CD1c-positive myeloid dendritic cell (primary cell): ENCODE results near the gene ARHGAP21.
"Not testable (repeated sequence)": the region's sequence is repeated elsewhere in the genome, so short reads cannot be mapped to it uniquely, and the experiment has no call there.

Experiments used
- DNase-seq: peaks from one replicate; pipeline ENCODE4 v3.0.0-alpha.2; 2016; ENCODE audit errors: extremely low spot score

The ARHGAP21 gene

GRCh38 chr10:24642921-24643678 is 80.6 kb downstream of the ARHGAP21 start:
- DNase-seq: peak; percentile 61

GRCh38 chr10:24639124-24639523 is 84.6 kb downstream of the ARHGAP21 start:
- no peak for DNase-seq

- no peak for DNase-seq
Observed at GRCh38 chr10:24625778-24626177, 97.9 kb downstream of the ARHGAP21 start.

- no peak for DNase-seq
Observed at GRCh38 chr10:24623383-24623782, 100.3 kb downstream of the ARHGAP21 start.

- no peak for DNase-seq
Observed at GRCh38 chr10:24622781-24623301, 100.8 kb downstream of the ARHGAP21 start.

GRCh38 chr10:24621035-24621795 is 102.5 kb downstream of the ARHGAP21 start:
- DNase-seq: not testable (repeated sequence)

- not testable (repeated sequence) for DNase-seq
Observed at GRCh38 chr10:24619994-24620310, 103.7 kb downstream of the ARHGAP21 start.

- not testable (repeated sequence) for DNase-seq
Observed at GRCh38 chr10:24619291-24619993, 104.2 kb downstream of the ARHGAP21 start.

- DNase-seq: no peak
Observed at GRCh38 chr10:24618401-24618800, 105.3 kb downstream of the ARHGAP21 start.

- peak; percentile 57 for DNase-seq
Observed at GRCh38 chr10:24617771-24618396, 105.8 kb downstream of the ARHGAP21 start.

GRCh38 chr10:24616536-24616935 is 107.2 kb downstream of the ARHGAP21 start:
- DNase-seq: no peak

GRCh38 chr10:24606021-24606420 is 117.7 kb downstream of the ARHGAP21 start:
- no peak for DNase-seq

GRCh38 chr10:24605141-24605540 is 118.5 kb downstream of the ARHGAP21 start:
- no peak for DNase-seq

- peak; percentile 52 for DNase-seq
Observed at GRCh38 chr10:24603333-24603732, 120.4 kb downstream of the ARHGAP21 start.

GRCh38 chr10:24597961-24598360 is 125.7 kb downstream of the ARHGAP21 start:
- no peak for DNase-seq

GRCh38 chr10:24597426-24597825 is 126.3 kb downstream of the ARHGAP21 start:
- DNase-seq: no peak

GRCh38 chr10:24596217-24596930 is 127.3 kb downstream of the ARHGAP21 start:
- DNase-seq: no peak

- DNase-seq: no peak
Observed at GRCh38 chr10:24590697-24591457, 132.8 kb downstream of the ARHGAP21 start.

- no peak for DNase-seq
Observed at GRCh38 chr10:24589265-24589664, 134.4 kb downstream of the ARHGAP21 start.

GRCh38 chr10:24579906-24580305 is 143.8 kb downstream of the ARHGAP21 start:
- no peak for DNase-seq
